Measurements from ENCODE around the gene IFRD2. TPM values are rescaled to one million over a fixed set of nuclear protein-coding genes. Genes with fewer than 3 reads are reported as not detected.
"Not testable (repeated sequence)": the region's sequence is repeated elsewhere in the genome, so short reads cannot be mapped to it uniquely, and the experiment has no call there.

Gene IFRD2
- total RNA-seq, 1 experiment from 2014 or later: 70.9 TPM

DNA sequence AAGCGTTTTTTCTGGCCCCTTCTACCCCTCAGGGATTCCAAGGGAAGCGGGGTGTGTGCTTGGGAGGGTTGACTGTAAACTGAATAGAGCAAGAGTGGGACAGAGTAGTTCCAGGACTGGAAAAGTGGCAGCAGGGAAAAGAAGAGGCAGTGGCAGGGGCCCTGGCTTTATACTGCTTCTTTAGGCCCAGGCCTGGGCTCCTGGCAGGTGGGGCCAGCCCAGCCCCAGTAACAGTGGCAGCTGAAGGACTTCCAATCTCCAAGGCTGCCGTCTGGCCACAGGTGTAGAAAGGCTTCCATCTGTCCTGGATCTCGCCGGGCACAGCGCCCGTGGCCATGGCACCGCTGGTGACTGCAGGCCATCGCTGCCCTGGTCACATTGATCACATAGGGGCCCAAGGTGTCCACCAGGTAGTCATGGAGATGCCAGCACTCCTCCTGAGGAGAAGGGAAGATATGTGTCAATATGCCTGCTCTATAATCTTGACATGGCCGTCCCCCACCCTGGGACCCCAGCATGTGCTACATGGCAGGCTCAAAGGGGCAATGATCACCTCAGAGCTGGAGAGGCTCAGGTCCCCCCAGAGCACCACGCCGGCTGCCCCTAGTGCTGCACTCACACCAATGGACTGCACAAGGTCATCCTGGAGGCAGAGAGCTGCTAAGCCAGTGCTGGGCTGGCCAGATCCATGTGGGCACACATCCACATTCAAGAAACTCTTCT lies 1.0 kb upstream of the IFRD2 start:
- no peak for DNase-seq (ENCODE audit: low read depth in 1 of 2, low spot score in 2 of 2)
- Histone ChIP-seq H3K27me3 (replicated peaks) (no peaks in the 10 kb centered on the region), H3K9me3 (replicated peaks) (no peaks in the 10 kb centered on the region), H3K4me1 (replicated peaks) (peaks cover 14% of the 10 kb centered on the region), H3K27ac (no peak overlapping the region), H3K4me3 (no peak overlapping the region), H3K36me3 (peaks cover 30% of the 10 kb centered on the region)

DNA sequence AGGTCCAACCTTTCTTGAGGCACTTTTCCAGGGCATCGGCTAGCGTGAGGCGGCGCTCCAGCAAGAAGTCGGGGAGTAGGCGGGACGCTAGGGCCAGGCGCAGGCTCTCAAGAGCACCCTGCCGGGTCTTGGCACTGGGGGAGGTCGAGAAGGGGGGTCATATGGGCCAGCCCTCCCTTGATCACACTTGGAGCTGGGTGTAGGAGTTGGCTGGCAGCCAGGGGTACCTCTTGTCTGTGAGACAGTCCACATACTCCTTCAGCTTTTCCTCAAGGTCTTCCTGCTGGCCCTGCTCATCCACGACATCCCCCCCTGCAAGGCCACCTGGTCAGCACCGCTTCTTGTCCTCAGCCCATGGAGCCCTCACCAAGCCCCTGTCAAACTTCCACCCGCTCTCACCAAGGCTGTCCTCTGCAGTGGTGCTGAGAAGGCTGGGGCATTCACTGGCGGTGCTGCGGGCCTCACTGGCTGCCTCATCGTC lies 2.0 kb downstream of the IFRD2 start:
- H3K9me3 ChIP-seq (replicated peaks): no peaks in the 10 kb centered on the region
- peaks cover 14% of the 10 kb centered on the region for H3K4me1 ChIP-seq (replicated peaks)
- H3K27me3 ChIP-seq (replicated peaks): no peaks in the 10 kb centered on the region
- no peak for DNase-seq (ENCODE audit: low read depth in 1 of 2, low spot score in 2 of 2)
- H3K4me3 ChIP-seq: no peak overlapping the region
- no peak overlapping the region for H3K27ac ChIP-seq
- peaks cover 42% of the 10 kb centered on the region for H3K36me3 ChIP-seq

- H3K27me3 ChIP-seq (replicated peaks): no peaks in the 10 kb centered on the region
- no peaks in the 10 kb centered on the region for H3K9me3 ChIP-seq (replicated peaks)
- H3K27ac ChIP-seq: no peak overlapping the region
- no peak for DNase-seq (ENCODE audit: low read depth in 1 of 2, low spot score in 2 of 2)
- H3K36me3 ChIP-seq: peaks cover 42% of the 10 kb centered on the region
- H3K4me3 ChIP-seq: no peak overlapping the region
- peaks cover 14% of the 10 kb centered on the region for H3K4me1 ChIP-seq (replicated peaks)
Observed at GRCh38 chr3:50289130-50289529, 3.1 kb downstream of the IFRD2 start.

DNA sequence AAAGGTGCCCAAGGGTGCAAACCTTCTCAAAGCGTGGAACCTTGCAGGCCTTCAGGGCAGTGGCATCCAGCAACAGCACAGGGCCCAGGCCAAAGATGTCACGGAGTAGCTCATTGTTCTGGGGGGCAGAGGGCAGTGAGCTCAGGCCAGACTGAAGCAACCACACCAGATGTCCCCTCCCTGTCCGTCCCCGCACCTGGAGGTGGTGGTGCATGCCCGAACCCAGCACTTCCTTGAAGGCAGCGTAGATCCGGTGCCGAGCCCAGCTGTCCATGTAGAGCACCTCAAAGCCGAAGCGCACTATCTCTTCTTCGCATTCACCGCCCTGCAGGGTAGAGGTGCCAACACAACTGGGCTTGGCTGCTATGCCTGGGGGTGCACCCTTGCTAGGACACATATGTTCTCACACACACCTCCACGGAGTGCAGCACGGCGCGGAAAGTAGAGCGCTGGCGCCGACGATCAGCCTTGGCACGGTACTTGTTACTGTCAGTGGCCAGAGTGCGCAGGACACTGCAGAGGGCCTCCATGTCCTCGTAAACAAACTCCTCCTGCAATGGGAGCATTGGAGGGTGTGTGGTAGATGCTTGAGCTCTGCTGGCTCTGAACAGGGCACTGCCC lies 3.7 kb downstream of the IFRD2 start:
- no peak for DNase-seq (ENCODE audit: low read depth in 1 of 2, low spot score in 2 of 2)
- H3K4me3 ChIP-seq: no peak overlapping the region
- H3K4me1 ChIP-seq (replicated peaks): peaks cover 14% of the 10 kb centered on the region
- H3K9me3 ChIP-seq (replicated peaks): no peaks in the 10 kb centered on the region
- H3K27me3 ChIP-seq (replicated peaks): no peaks in the 10 kb centered on the region
- H3K36me3 ChIP-seq: peaks cover 42% of the 10 kb centered on the region
- no peak overlapping the region for H3K27ac ChIP-seq

- no peak for DNase-seq (ENCODE audit: low read depth in 1 of 2, low spot score in 2 of 2)
- H3K36me3 ChIP-seq: peaks cover 42% of the 10 kb centered on the region
- H3K9me3 ChIP-seq (replicated peaks): no peaks in the 10 kb centered on the region
- no peak overlapping the region for H3K4me3 ChIP-seq
- H3K27ac ChIP-seq: no peak overlapping the region
- H3K27me3 ChIP-seq (replicated peaks): no peaks in the 10 kb centered on the region
- H3K4me1 ChIP-seq (replicated peaks): peaks cover 8% of the 10 kb centered on the region; the same call in 1 of the 2 replicates
Observed at GRCh38 chr3:50287262-50287661, 5.0 kb downstream of the IFRD2 start.

- no peak for DNase-seq (ENCODE audit: low read depth in 1 of 2, low spot score in 2 of 2)
- Histone ChIP-seq H3K27ac (no peak overlapping the region), H3K36me3 (peaks cover 36% of the 10 kb centered on the region), H3K27me3 (replicated peaks) (no peaks in the 10 kb centered on the region), H3K9me3 (replicated peaks) (no peaks in the 10 kb centered on the region), H3K4me3 (no peak overlapping the region), H3K4me1 (replicated peaks) (peaks cover 6% of the 10 kb centered on the region; the same call in 1 of the 2 replicates)
Observed at GRCh38 chr3:50286322-50287227, 5.7 kb downstream of the IFRD2 start.

- DNase-seq (ENCODE audit: low read depth in 1 of 2, low spot score in 2 of 2); H3K4me1 ChIP-seq (replicated peaks); H3K4me3 ChIP-seq; H3K9me3 ChIP-seq (replicated peaks); H3K27ac ChIP-seq; H3K27me3 ChIP-seq (replicated peaks): not testable (repeated sequence)
- peaks cover 21% of the 10 kb centered on the region for H3K36me3 ChIP-seq
Observed at GRCh38 chr3:50284121-50284520, 8.1 kb downstream of the IFRD2 start.

GRCh38 chr3:50279255-50280016 lies 12.8 kb downstream of the IFRD2 start:
- Histone ChIP-seq H3K4me3 (no peak overlapping the region), H3K9me3 (replicated peaks) (no peaks in the 10 kb centered on the region), H3K36me3 (no peaks in the 10 kb centered on the region), H3K4me1 (replicated peaks) (no peaks in the 10 kb centered on the region), H3K27me3 (replicated peaks) (no peaks in the 10 kb centered on the region), H3K27ac (no peak overlapping the region)
- no peak for DNase-seq (ENCODE audit: low read depth in 1 of 2, low spot score in 2 of 2)

DNA sequence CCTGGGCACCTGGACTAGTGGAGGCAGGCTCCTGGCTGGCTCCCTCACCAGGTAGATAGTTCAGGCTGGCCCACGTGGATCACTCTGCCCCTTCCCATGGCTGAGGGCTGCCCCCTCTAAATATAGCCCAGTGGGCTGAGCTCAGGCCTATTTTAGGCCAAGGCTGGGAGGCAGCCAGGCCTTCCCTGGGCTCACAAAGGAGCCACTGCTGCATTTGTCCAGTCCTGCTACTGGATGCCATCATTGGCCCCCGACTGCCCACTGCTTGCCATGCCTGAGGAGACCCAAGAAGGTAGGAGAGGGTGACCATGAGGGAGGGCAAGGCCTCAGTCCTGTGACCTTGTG lies 13.4 kb downstream of the IFRD2 start, which contains the start of gene LSMEM2:
LSMEM2 (plus strand) TSS at position 208 of the 345 bp plus-strand sequence; CDS start at position 235, 27 bp downstream.
- no peaks in the 10 kb centered on the region for H3K27me3 ChIP-seq (replicated peaks)
- DNase-seq (ENCODE audit: low read depth in 1 of 2, low spot score in 2 of 2): no peak
- no peaks in the 10 kb centered on the region for H3K4me1 ChIP-seq (replicated peaks)
- no peaks in the 10 kb centered on the region for H3K36me3 ChIP-seq
- H3K27ac ChIP-seq: no peak within 1 kb of the TSS
- no peaks in the 10 kb centered on the region for H3K9me3 ChIP-seq (replicated peaks)
- no peak within 1 kb of the TSS for H3K4me3 ChIP-seq

GRCh38 chr3:50278123-50278879 lies 13.9 kb downstream of the IFRD2 start:
- no peak for DNase-seq (ENCODE audit: low read depth in 1 of 2, low spot score in 2 of 2)
- H3K27ac ChIP-seq: no peak overlapping the region

GRCh38 chr3:50276762-50277101 lies 15.5 kb downstream of the IFRD2 start:
- Histone ChIP-seq H3K27ac (no peak overlapping the region), H3K4me1 (replicated peaks) (peaks cover 7% of the 10 kb centered on the region), H3K27me3 (replicated peaks) (no peaks in the 10 kb centered on the region), H3K36me3 (no peaks in the 10 kb centered on the region), H3K4me3 (no peak overlapping the region), H3K9me3 (replicated peaks) (no peaks in the 10 kb centered on the region)
- DNase-seq (ENCODE audit: low read depth in 1 of 2, low spot score in 2 of 2): no peak

More at GRCh38 chr3:50278123-50278879, 13.9 kb downstream of the IFRD2 start:
- no peaks in the 10 kb centered on the region for H3K9me3 ChIP-seq (replicated peaks)
- no peaks in the 10 kb centered on the region for H3K27me3 ChIP-seq (replicated peaks)
- no peak overlapping the region for H3K4me3 ChIP-seq
- H3K4me1 ChIP-seq (replicated peaks): peaks cover 3% of the 10 kb centered on the region
- no peaks in the 10 kb centered on the region for H3K36me3 ChIP-seq

DNA sequence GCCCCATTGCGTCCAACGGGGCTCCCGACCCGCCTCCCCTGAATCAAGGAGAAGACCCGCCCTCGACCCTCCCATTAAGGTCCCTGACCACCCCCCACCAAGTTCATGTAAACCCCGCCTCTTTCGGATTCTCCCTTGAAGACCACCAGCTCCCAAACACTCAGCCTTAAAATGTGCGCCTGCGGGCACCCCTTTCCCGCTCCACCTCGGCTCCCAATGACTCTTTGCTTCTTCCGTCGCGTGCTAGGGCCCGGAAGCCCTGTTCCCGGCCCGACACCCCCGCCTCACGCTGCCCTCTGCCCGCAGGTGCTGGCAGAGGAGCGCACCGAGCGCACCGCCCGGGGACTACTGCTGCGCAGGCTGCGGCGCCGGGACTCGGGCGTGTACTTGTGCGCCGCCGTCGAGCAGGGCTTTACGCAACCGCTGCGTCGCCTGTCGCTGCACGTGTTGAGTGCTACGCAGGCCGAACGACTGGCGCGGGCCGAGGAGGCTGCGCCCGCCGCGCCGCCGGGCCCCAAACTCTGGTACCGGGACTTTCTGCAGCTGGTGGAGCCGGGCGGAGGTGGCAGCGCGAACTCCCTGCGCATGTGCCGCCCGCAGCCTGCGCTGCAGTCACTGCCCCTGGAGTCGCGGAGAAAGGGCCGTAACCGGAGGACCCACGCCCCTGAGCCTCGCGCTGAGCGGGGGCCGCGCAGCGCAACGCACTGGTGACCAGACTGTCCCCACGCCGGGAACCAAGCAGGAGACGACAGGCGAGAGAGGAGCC lies 16.1 kb downstream of the IFRD2 start:
- H3K27me3 ChIP-seq (replicated peaks): no peaks in the 10 kb centered on the region
- no peak overlapping the region for H3K27ac ChIP-seq
- peaks cover 7% of the 10 kb centered on the region for H3K4me1 ChIP-seq (replicated peaks)
- DNase-seq (ENCODE audit: low read depth in 1 of 2, low spot score in 2 of 2): no peak
- H3K4me3 ChIP-seq: no peak overlapping the region
- no peaks in the 10 kb centered on the region for H3K9me3 ChIP-seq (replicated peaks)
- no peaks in the 10 kb centered on the region for H3K36me3 ChIP-seq

Data from SJSA1 (cell line).